ENCODE data around the gene GBE1.
A peak's percentile ranks its signal among the peaks of the same experiment; 100 is the strongest.
"Not testable (repeated sequence)": the region's sequence is repeated elsewhere in the genome, so short reads cannot be mapped to it uniquely, and the experiment has no call there.

GBE1 gene

GRCh38 chr3:81496407-81497104 lies 264.9 kb downstream of the GBE1 start:
- Histone ChIP-seq H3K9me3 (ENCODE audit: control insufficient read depth, insufficient read depth, low read depth, low read length) (no peaks in the 10 kb centered on the region), H3K27ac (ENCODE audit: extremely low read depth, low read depth, low read length) (no peak overlapping the region), H3K4me3 (ENCODE audit: low read depth, low read length) (no peak overlapping the region), H3K4me1 (ENCODE audit: control insufficient read depth, insufficient read depth, low read length) (no peaks in the 10 kb centered on the region), H3K36me3 (ENCODE audit: control insufficient read depth in 2 of 2, insufficient read depth in 1 of 2, low read length in 2 of 2) (no peaks in the 10 kb centered on the region)
- TF ChIP-seq ZBTB48 (tag by site-specific recombination; IDR thresholded peaks at IDR 0.05) (no peak), ZNF133 (tag by site-specific recombination; IDR thresholded peaks at IDR 0.05) (no peak), ZNF585B (tag by site-specific recombination; IDR thresholded peaks at IDR 0.05) (no peak), ZBTB44 (tag by site-specific recombination; IDR thresholded peaks at IDR 0.05) (no peak), ZNF18 (tag by site-specific recombination; IDR thresholded peaks at IDR 0.05) (no peak), ZNF426 (tag by site-specific recombination; IDR thresholded peaks at IDR 0.05) (no peak), ZNF155 (tag by site-specific recombination; IDR thresholded peaks at IDR 0.05) (no peak), PRDM1 (tag by site-specific recombination; IDR thresholded peaks at IDR 0.05) (no peak), HOXA7 (CRISPR knock-in tag; IDR thresholded peaks at IDR 0.05; ENCODE audit: borderline replicate concordance) (no peak), ZFP41 (tag by site-specific recombination; IDR thresholded peaks at IDR 0.05; ENCODE audit: borderline replicate concordance) (no peak), PRDM4 (tag by site-specific recombination; IDR thresholded peaks at IDR 0.05) (no peak), ZNF521 (tag by site-specific recombination; IDR thresholded peaks at IDR 0.05) (no peak), ZFHX2 (tag by site-specific recombination; conservative IDR thresholded peaks at IDR 0.05) (no peak), SCRT1 (tag by site-specific recombination; IDR thresholded peaks at IDR 0.05; ENCODE audit: borderline replicate concordance) (no peak), ZSCAN4 (tag by site-specific recombination; IDR thresholded peaks at IDR 0.05) (no peak), ZNF324 (tag by site-specific recombination; IDR thresholded peaks at IDR 0.05) (no peak), ZNF664 (tag by site-specific recombination; IDR thresholded peaks at IDR 0.05) (no peak), ZNF596 (tag by site-specific recombination; IDR thresholded peaks at IDR 0.05) (no peak), ZNF416 (tag by site-specific recombination; IDR thresholded peaks at IDR 0.05) (no peak)
- POLR2A ChIA-PET: no interaction called here
- CTCF ChIA-PET: no interaction called here

- not testable (repeated sequence) for H3K4me1 ChIP-seq (ENCODE audit: control insufficient read depth, insufficient read depth, low read length)
- CTCF ChIA-PET: interaction anchor here (0.7 kb wide), 1 partner anchor 16 kb away, joined by 3 read pairs; no protein-coding TSS in a partner anchor
These were observed 269.0 kb downstream of the GBE1 start for GRCh38 chr3:81492471-81492870.

More at GRCh38 chr3:81492471-81492870, 269.0 kb downstream of the GBE1 start:
- H3K36me3 ChIP-seq (ENCODE audit: control insufficient read depth in 2 of 2, insufficient read depth in 1 of 2, low read length in 2 of 2); H3K9me3 ChIP-seq (ENCODE audit: control insufficient read depth, insufficient read depth, low read depth, low read length); H3K27ac ChIP-seq (ENCODE audit: extremely low read depth, low read depth, low read length); H3K4me3 ChIP-seq (ENCODE audit: low read depth, low read length): not testable (repeated sequence)
- POLR2A ChIA-PET: interaction anchor here (0.6 kb wide), 1 partner anchor 11 kb away, joined by 6 read pairs; no protein-coding TSS in a partner anchor
- TF ChIP-seq ZNF366 (tag by site-specific recombination; conservative IDR thresholded peaks at IDR 0.05): peak; percentile 40; the same call in 1 of the 2 replicates
- TF ChIP-seq PRDM1 (tag by site-specific recombination; IDR thresholded peaks at IDR 0.05): peak; percentile 98
